Left cardiac atrium (tissue), 4 donors: ENCODE data around the gene COL28A1. TPM values are rescaled to one million over a fixed set of nuclear protein-coding genes. Genes with fewer than 3 reads are reported as not detected.

Experiments
- ATAC-seq, 2 donors: fragments of 200-7000 bp; cut with Tn5 transposase; one replicate each; pipeline ENCODE4 v1.9.1; 2020; ENCODE audit warnings: mild to moderate bottlenecking in 2 of 2, moderate library complexity in 2 of 2
- DNase-seq: peaks from one replicate; pipeline ENCODE4 v3.0.0-alpha.2; 2020
- intact Hi-C, 2 donors: fragments of 100-400 bp; cut with DNase I; formaldehyde crosslinking; loops; one replicate each; pipeline versions ENCODE4 v1.14.1 to v1.15.1; 2022 to 2023
- long read RNA-seq: library from polyadenylated mRNA; unstranded; transcript quantifications from one replicate; pipeline ENCODE4 v2.0.0, GENCODE V29; 2021
- total RNA-seq, 2 donors: library from RNA; stranded (reverse); fragmentation: NEBNext Ultra II Directional; extraction: Animal tissue kit (Norgen Biotek cat#: 25700); gene quantifications; one replicate each; pipeline ENCODE4 v1.2.1, GENCODE V29; 2021
- donor health status: DM: no; HTN: yes; CAD: no.
- donor health status: DM: no; HTN: yes; CAD: no; lungs with severe emphysema.
- donor health status: DM: yes; HTN: yes; CAD: no.
- donor health status: Dilated cardiomyopathy.

COL28A1 gene
- 1 to 10 TPM; 3.6 to 8.9 TPM for total RNA-seq
- long read RNA-seq: 0 reads

- ATAC-seq (no peak), DNase-seq (no peak)
- intact Hi-C loops: loop anchor here (5.0 to 10.0 kb wide), 2 partner anchors 108 to 431 kb away; no protein-coding TSS in a partner anchor
Measured at GRCh38 chr7:7535691-7536090, at the start of gene COL28A1. Gene COL28A1, minus strand, starts transcription at chr7:7535873. Its CDS starts 2,998 bp downstream, at chr7:7532875.

- intact Hi-C loops: no loop called here
- no peak for DNase-seq
- ATAC-seq: no peak
Measured at GRCh38 chr7:7584653-7585052, 49.0 kb upstream of the COL28A1 start.

- ATAC-seq: no peak
- DNase-seq: no peak
- intact Hi-C loops: no loop called here
Measured at GRCh38 chr7:7583731-7584130, 48.1 kb upstream of the COL28A1 start.

GRCh38 chr7:7582596-7582995 is 46.9 kb upstream of the COL28A1 start:
- ATAC-seq (no peak), DNase-seq (no peak)
- intact Hi-C loops: no loop called here

GRCh38 chr7:7581531-7582179 is 46.0 kb upstream of the COL28A1 start:
- intact Hi-C loops: no loop called here
- no peak for DNase-seq
- no peak for ATAC-seq

- ATAC-seq (no peak), DNase-seq (no peak)
- intact Hi-C loops: no loop called here
Measured at GRCh38 chr7:7579638-7580037, 44.0 kb upstream of the COL28A1 start.

- no peak for ATAC-seq
- no peak for DNase-seq
- intact Hi-C loops: no loop called here
Measured at GRCh38 chr7:7577888-7578287, 42.2 kb upstream of the COL28A1 start.

- DNase-seq: no peak
- intact Hi-C loops: no loop called here
- no peak for ATAC-seq
Measured at GRCh38 chr7:7576344-7576743, 40.7 kb upstream of the COL28A1 start.

- intact Hi-C loops: no loop called here
- no peak for ATAC-seq
Measured at GRCh38 chr7:7573701-7574100, 38.0 kb upstream of the COL28A1 start.

GRCh38 chr7:7570584-7570983 is 34.9 kb upstream of the COL28A1 start:
- ATAC-seq (no peak), DNase-seq (no peak)
- intact Hi-C loops: no loop called here

More at GRCh38 chr7:7573701-7574100, 38.0 kb upstream of the COL28A1 start:
- no peak for DNase-seq

- ATAC-seq: no peak
- DNase-seq: no peak
- intact Hi-C loops: loop anchor here in 1 of 2 donors (5.0 kb wide), 1 partner anchor 73 kb away; the partner anchor contains the start of gene UMAD1
Measured at GRCh38 chr7:7569615-7570014, 33.9 kb upstream of the COL28A1 start.

GRCh38 chr7:7569081-7569527 is 33.4 kb upstream of the COL28A1 start:
- ATAC-seq (no peak), DNase-seq (no peak)
- intact Hi-C loops: loop anchor here in 1 of 2 donors (5.0 kb wide), 1 partner anchor 73 kb away; the partner anchor contains the start of gene UMAD1

- intact Hi-C loops: loop anchor here in 1 of 2 donors (5.0 kb wide), 1 partner anchor 74 kb away; the partner anchor contains the start of gene UMAD1
- DNase-seq: no peak
- no peak for ATAC-seq
Measured at GRCh38 chr7:7568553-7568952, 32.9 kb upstream of the COL28A1 start.

- DNase-seq: no peak
- no peak for ATAC-seq
- intact Hi-C loops: loop anchor here in 1 of 2 donors (5.0 kb wide), 1 partner anchor 74 kb away; the partner anchor contains the start of gene UMAD1
Measured at GRCh38 chr7:7567898-7568531, 32.3 kb upstream of the COL28A1 start.

- DNase-seq (peak; percentile 92), ATAC-seq (peak; percentile 96 to 98)
- intact Hi-C loops: loop anchor here in 1 of 2 donors (5.0 kb wide), 1 partner anchor 75 kb away; the partner anchor contains the start of gene UMAD1
Measured at GRCh38 chr7:7566651-7567611, 31.3 kb upstream of the COL28A1 start, which contains the start of gene MIOS. Gene MIOS, plus strand, starts transcription at chr7:7566884. Its CDS starts 5,592 bp downstream, at chr7:7572476.

- peak in 1 of 2 donors; percentile 21 for ATAC-seq
- intact Hi-C loops: loop anchor here in 1 of 2 donors (5.0 kb wide), 1 partner anchor 76 kb away; the partner anchor contains the start of gene UMAD1
Measured at GRCh38 chr7:7565746-7566650, 30.3 kb upstream of the COL28A1 start.

GRCh38 chr7:7565018-7565680 is 29.5 kb upstream of the COL28A1 start:
- ATAC-seq (no peak), DNase-seq (no peak)
- intact Hi-C loops: loop anchor here in 1 of 2 donors (5.0 kb wide), 1 partner anchor 77 kb away; the partner anchor contains the start of gene UMAD1

More at GRCh38 chr7:7565746-7566650, 30.3 kb upstream of the COL28A1 start:
- DNase-seq: no peak
